WTC11 (cell line): ENCODE measurements around the gene ASTN1. TPM values are rescaled to one million over a fixed set of nuclear protein-coding genes. Genes with fewer than 3 reads are reported as not detected.

Experiments used
- ATAC-seq: fragments of 200-7000 bp; cut with Tn5 transposase; 2 replicates; pipeline ENCODE4 v1.10.0; 2021; ENCODE audit warnings: mild to moderate bottlenecking, moderate library complexity
- CTCF ChIA-PET: fragments of 300-600 bp; sonication (Branson Sonifier 250); formaldehyde crosslinking; loops from one replicate; lab custom pipeline; 2021; ENCODE audit warnings: antibody characterized with exemption; lab: Charles Lee
- POLR2A ChIA-PET: fragments of 350-600 bp; sonication (Branson Sonifier 250); formaldehyde crosslinking; loops from one replicate; lab custom pipeline; 2021; ENCODE audit warnings: antibody characterized with exemption; lab: Charles Lee
- DNase-seq: peaks from one replicate; pipeline ENCODE4 v3.0.0; 2021; ENCODE audit warnings: low spot score
- H3K27ac Mint-ChIP-seq: 2 replicates; pipeline ENCODE4 v1.8.0; 2021; ENCODE audit warnings: mixed read lengths
- H3K27me3 Mint-ChIP-seq: 2 replicates; pipeline ENCODE4 v1.8.0; 2021; ENCODE audit warnings: low read depth, mild to moderate bottlenecking, moderate library complexity, mixed read lengths
- H3K36me3 Mint-ChIP-seq: 2 replicates; pipeline ENCODE4 v1.8.0; 2021; ENCODE audit warnings: mixed read lengths
- H3K4me1 Mint-ChIP-seq: 2 replicates; pipeline ENCODE4 v1.8.0; 2022; ENCODE audit warnings: mixed read lengths
- H3K4me3 Mint-ChIP-seq: 2 replicates; pipeline ENCODE4 v1.8.0; 2021; ENCODE audit warnings: mild to moderate bottlenecking, moderate library complexity, mixed read lengths
- H3K9me3 Mint-ChIP-seq: 2 replicates; pipeline ENCODE4 v1.8.0; 2021; ENCODE audit warnings: mixed read lengths
- AFF4 ChIP-seq: sonication (generic); formaldehyde crosslinking; IDR thresholded peaks from 2 replicates; pipeline ENCODE4 v1.8.1; 2023; ENCODE audit warnings: mild to moderate bottlenecking, missing genetic modification reagents, borderline replicate concordance
- ATF3 ChIP-seq: sonication (generic); formaldehyde crosslinking; conservative IDR thresholded peaks from 2 replicates; pipeline ENCODE4 v1.8.1; 2022; ENCODE audit warnings: mild to moderate bottlenecking, missing genetic modification reagents
- CDX4 ChIP-seq: fragments of 250-450 bp; sonication (Bioruptor Pico); IDR thresholded peaks from 2 replicates; pipeline ENCODE4 v1.9.0; 2021; ENCODE audit warnings: moderate library complexity, mild to moderate bottlenecking, inconsistent platforms, borderline replicate concordance
- CREM ChIP-seq: sonication (generic); formaldehyde crosslinking; IDR thresholded peaks from 2 replicates; pipeline ENCODE4 v1.8.1; 2022; ENCODE audit warnings: mild to moderate bottlenecking, missing genetic modification reagents, moderate library complexity
- CTCF ChIP-seq: fragments of 200-600 bp; IDR thresholded peaks from 2 replicates; pipeline ENCODE4 v1.8.0; 2022; ENCODE audit warnings: antibody characterized with exemption
- FOXK1 ChIP-seq: sonication (generic); formaldehyde crosslinking; IDR thresholded peaks from 2 replicates; pipeline ENCODE4 v1.8.0; 2022; ENCODE audit warnings: mild to moderate bottlenecking, moderate library complexity, missing genetic modification reagents
- IRF1 ChIP-seq: sonication (generic); formaldehyde crosslinking; IDR thresholded peaks from 2 replicates; pipeline ENCODE4 v1.8.0; 2023; ENCODE audit warnings: missing genetic modification reagents
- MLX ChIP-seq: sonication (generic); formaldehyde crosslinking; IDR thresholded peaks from 2 replicates; pipeline ENCODE4 v1.8.1; 2023; ENCODE audit warnings: mild to moderate bottlenecking, missing genetic modification reagents, moderate library complexity
- MYBL2 ChIP-seq: sonication (generic); formaldehyde crosslinking; IDR thresholded peaks from 2 replicates; pipeline ENCODE4 v1.8.1; 2023; ENCODE audit warnings: mild to moderate bottlenecking, moderate library complexity, missing genetic modification reagents
- NFATC4 ChIP-seq: fragments of 250-450 bp; sonication (Bioruptor Pico); IDR thresholded peaks from 2 replicates; pipeline ENCODE4 v1.9.0; 2021; ENCODE audit warnings: mild to moderate bottlenecking
- NR1H2 ChIP-seq: sonication (generic); formaldehyde crosslinking; IDR thresholded peaks from 2 replicates; pipeline ENCODE4 v1.9.0; 2021; ENCODE audit warnings: mild to moderate bottlenecking, moderate library complexity, missing genetic modification reagents
- PRRX2 ChIP-seq: fragments of 250-450 bp; sonication (Bioruptor Pico); IDR thresholded peaks from 2 replicates; pipeline ENCODE4 v1.8.0; 2021; ENCODE audit warnings: mild to moderate bottlenecking
- RELA ChIP-seq: sonication (generic); formaldehyde crosslinking; IDR thresholded peaks from 2 replicates; pipeline ENCODE4 v1.8.1; 2022; ENCODE audit warnings: missing genetic modification reagents, mild to moderate bottlenecking, borderline replicate concordance
- RORB ChIP-seq: fragments of 250-450 bp; sonication (Bioruptor Pico); IDR thresholded peaks from 2 replicates; pipeline ENCODE4 v1.9.0; 2021; ENCODE audit warnings: mild to moderate bottlenecking
- SMAD3 ChIP-seq: sonication (generic); formaldehyde crosslinking; IDR thresholded peaks from 2 replicates; pipeline ENCODE4 v1.8.0; 2022; ENCODE audit warnings: missing genetic modification reagents, mild to moderate bottlenecking, borderline replicate concordance
- SOX15 ChIP-seq: fragments of 250-450 bp; sonication (Bioruptor Pico); IDR thresholded peaks from 2 replicates; pipeline ENCODE4 v1.9.0; 2021; ENCODE audit warnings: mild to moderate bottlenecking
- STAT6 ChIP-seq: sonication (generic); formaldehyde crosslinking; conservative IDR thresholded peaks from 2 replicates; pipeline ENCODE4 v1.8.1; 2023; ENCODE audit warnings: mild to moderate bottlenecking, low read depth, missing genetic modification reagents, moderate library complexity
- TEAD4 ChIP-seq: sonication (generic); formaldehyde crosslinking; IDR thresholded peaks from 2 replicates; pipeline ENCODE4 v1.8.0; 2022; ENCODE audit warnings: mild to moderate bottlenecking, missing genetic modification reagents
- ZMAT4 ChIP-seq: fragments of 250-450 bp; sonication (Bioruptor Pico); IDR thresholded peaks from 2 replicates; pipeline ENCODE4 v1.9.0; 2021; ENCODE audit warnings: mild to moderate bottlenecking
- ZNF317 ChIP-seq: sonication (generic); formaldehyde crosslinking; IDR thresholded peaks from 2 replicates; pipeline ENCODE4 v1.8.1; 2023; ENCODE audit warnings: low read depth, mild to moderate bottlenecking, moderate library complexity, missing genetic modification reagents, borderline replicate concordance
- ZNF425 ChIP-seq: fragments of 250-450 bp; sonication (Bioruptor Pico); conservative IDR thresholded peaks from 2 replicates; pipeline ENCODE4 v1.9.0; 2021; ENCODE audit warnings: mild to moderate bottlenecking
- total RNA-seq: library from RNA; stranded (reverse); gene quantifications from 3 replicates; pipeline ENCODE4 v1.2.3, GENCODE V29; 2021

The ASTN1 gene
- total RNA-seq, 1 experiment from 2014 or later: 3.4 TPM

GRCh38 chr1:176816232-176816631, 348.3 kb downstream of the ASTN1 start (continued):
- no peak for TF ChIP-seq STAT6 (CRISPR knock-in tag)
- no peak for TF ChIP-seq RORB
- no peak for TF ChIP-seq NFATC4 (CRISPR knock-in tag)
- no peak for TF ChIP-seq CREM (CRISPR knock-in tag)
- no peak for TF ChIP-seq TEAD4
- TF ChIP-seq ZNF317: no peak
- TF ChIP-seq PRRX2 (CRISPR knock-in tag): no peak

GRCh38 chr1:176815621-176816020, 348.9 kb downstream of the ASTN1 start:
- H3K27me3 Mint-ChIP-seq: no peaks in the 10 kb centered on the region
- peak overlapping the region; percentile 42 for H3K27ac Mint-ChIP-seq
- ChIA-PET POLR2A (interaction anchor here (0.6 kb wide), 1 partner anchor 1610 kb away, joined by 3 read pairs; no protein-coding TSS in a partner anchor), CTCF (no interaction called here)
- H3K4me3 Mint-ChIP-seq: no peak overlapping the region
- TF ChIP-seq AFF4 (CRISPR knock-in tag) (no peak), CTCF (no peak), ZNF425 (CRISPR knock-in tag) (no peak), SOX15 (CRISPR knock-in tag) (no peak), ZMAT4 (no peak), FOXK1 (CRISPR knock-in tag) (no peak), CDX4 (CRISPR knock-in tag) (no peak), MLX (CRISPR knock-in tag) (no peak), SMAD3 (CRISPR knock-in tag) (no peak), ATF3 (CRISPR knock-in tag) (no peak), IRF1 (CRISPR knock-in tag) (no peak), RELA (no peak), ZNF317 (no peak), TEAD4 (no peak), MYBL2 (CRISPR knock-in tag) (no peak), NR1H2 (no peak)
- peaks cover 29% of the 10 kb centered on the region for H3K4me1 Mint-ChIP-seq
- peaks cover 12% of the 10 kb centered on the region for H3K9me3 Mint-ChIP-seq
- peaks cover 7% of the 10 kb centered on the region for H3K36me3 Mint-ChIP-seq
- DNase-seq (no peak), ATAC-seq (peak; percentile 80)
